SK-N-SH treated with all-trans-retinoic acid at 6 μM for 48 hours (cell line): ENCODE data around the gene KIAA0513.

ENCODE experiments used
- BACH2 ChIP-seq: fragments of 250-450 bp; sonication (Bioruptor Pico); IDR thresholded peaks from 2 replicates; pipeline ENCODE4 v1.9.0; 2021; ENCODE audit warnings: mild to moderate bottlenecking, borderline replicate concordance
- ESRRG ChIP-seq: fragments of 250-450 bp; sonication (Bioruptor Pico); IDR thresholded peaks from 2 replicates; pipeline ENCODE4 v1.6.1; 2021; ENCODE audit warnings: mild to moderate bottlenecking
- ISL1 ChIP-seq: fragments of 250-450 bp; sonication (Bioruptor Pico); IDR thresholded peaks from 2 replicates; pipeline ENCODE4 v2.1.2; 2022; ENCODE audit warnings: mild to moderate bottlenecking, moderate library complexity
- TOX ChIP-seq: fragments of 250-450 bp; sonication (Bioruptor Pico); IDR thresholded peaks from 2 replicates; pipeline ENCODE4 v1.8.0; 2021; ENCODE audit warnings: mild to moderate bottlenecking, moderate library complexity, borderline replicate concordance
- ZC3H10 ChIP-seq: fragments of 250-450 bp; sonication (Bioruptor Pico); IDR thresholded peaks from 2 replicates; pipeline ENCODE4 v1.5.1; 2021; ENCODE audit warnings: mild to moderate bottlenecking, moderate library complexity
- ZFP3 ChIP-seq: fragments of 250-450 bp; sonication (Bioruptor Pico); IDR thresholded peaks from 2 replicates; pipeline ENCODE4 v1.5.0; 2020; ENCODE audit warnings: mild to moderate bottlenecking, moderate library complexity
- ZFP30 ChIP-seq: fragments of 450-650 bp; formaldehyde crosslinking; IDR thresholded peaks from 2 replicates; pipeline ENCODE4 v1.5.0; 2022; ENCODE audit warnings: mild to moderate bottlenecking, moderate library complexity
- ZNF565 ChIP-seq: fragments of 450-650 bp; formaldehyde crosslinking; conservative IDR thresholded peaks from 2 replicates; pipeline ENCODE4 v1.5.0; 2020; ENCODE audit warnings: low read depth, mild to moderate bottlenecking, moderate library complexity
- ZNF8 ChIP-seq: fragments of 450-650 bp; formaldehyde crosslinking; IDR thresholded peaks from 2 replicates; pipeline ENCODE4 v1.5.0; 2020; ENCODE audit warnings: mild to moderate bottlenecking, moderate library complexity
- TF ChIP-seq, protein P1 (sequence below): fragments of 250-450 bp; sonication (Bioruptor Pico); IDR thresholded peaks from 2 replicates; pipeline ENCODE4 v1.8.0; 2021; ENCODE audit warnings: low read depth, mild to moderate bottlenecking, moderate library complexity, borderline replicate concordance
- TF ChIP-seq, protein P2 (sequence below): fragments of 250-450 bp; sonication (Bioruptor Pico); IDR thresholded peaks from 2 replicates; pipeline ENCODE4 v1.5.1; 2021; ENCODE audit warnings: mild to moderate bottlenecking, moderate library complexity
- TF ChIP-seq, protein P3 (sequence below): fragments of 250-450 bp; sonication (Bioruptor Pico); IDR thresholded peaks from 2 replicates; pipeline ENCODE4 v1.8.0; 2020; ENCODE audit warnings: mild to moderate bottlenecking, moderate library complexity, borderline replicate concordance

DNA sequence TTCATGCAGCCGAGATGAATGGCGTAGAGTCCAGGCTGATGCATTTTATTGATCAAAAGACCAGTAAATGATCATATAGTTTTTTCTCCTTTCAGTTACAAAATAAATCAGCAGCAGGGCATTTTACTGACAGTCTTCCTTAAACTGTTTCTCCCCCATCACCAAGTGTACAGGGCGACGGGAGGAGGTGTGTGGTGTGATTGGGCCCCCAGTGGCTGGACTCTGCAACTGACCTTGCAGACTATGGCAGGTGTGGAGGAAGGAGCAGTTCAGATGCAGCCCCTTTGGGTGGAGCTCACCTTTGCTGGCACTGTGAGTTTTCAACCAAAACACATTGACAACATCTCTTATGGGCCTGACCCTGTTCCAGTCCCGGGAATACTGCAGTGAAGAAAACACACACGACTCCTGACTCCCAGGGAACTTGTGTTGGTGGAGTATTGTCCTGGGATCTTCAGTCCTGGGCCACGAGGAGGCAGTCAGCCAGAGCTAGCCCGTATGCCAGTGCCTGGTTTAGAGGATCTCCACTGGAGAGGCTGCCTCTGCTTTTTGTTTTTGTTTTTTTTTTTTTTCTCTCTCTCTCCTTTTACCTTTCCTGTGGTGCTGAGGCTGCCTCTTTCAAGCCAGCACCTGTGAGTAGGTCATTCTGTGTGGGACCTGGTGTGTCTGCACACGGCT, 29.8 kb downstream of the KIAA0513 start:
- TF ChIP-seq, protein P1, sequence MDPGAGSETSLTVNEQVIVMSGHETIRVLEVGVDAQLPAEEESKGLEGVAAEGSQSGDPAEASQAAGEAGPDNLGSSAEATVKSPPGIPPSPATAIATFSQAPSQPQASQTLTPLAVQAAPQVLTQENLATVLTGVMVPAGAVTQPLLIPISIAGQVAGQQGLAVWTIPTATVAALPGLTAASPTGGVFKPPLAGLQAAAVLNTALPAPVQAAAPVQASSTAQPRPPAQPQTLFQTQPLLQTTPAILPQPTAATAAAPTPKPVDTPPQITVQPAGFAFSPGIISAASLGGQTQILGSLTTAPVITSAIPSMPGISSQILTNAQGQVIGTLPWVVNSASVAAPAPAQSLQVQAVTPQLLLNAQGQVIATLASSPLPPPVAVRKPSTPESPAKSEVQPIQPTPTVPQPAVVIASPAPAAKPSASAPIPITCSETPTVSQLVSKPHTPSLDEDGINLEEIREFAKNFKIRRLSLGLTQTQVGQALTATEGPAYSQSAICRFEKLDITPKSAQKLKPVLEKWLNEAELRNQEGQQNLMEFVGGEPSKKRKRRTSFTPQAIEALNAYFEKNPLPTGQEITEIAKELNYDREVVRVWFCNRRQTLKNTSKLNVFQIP (CRISPR knock-in tag) = no peak
- TF ChIP-seq ZNF565 (CRISPR knock-in tag) = no peak
- TF ChIP-seq ZFP3 (CRISPR knock-in tag) = no peak
- no peak for TF ChIP-seq ZNF8
- TF ChIP-seq ISL1 (CRISPR knock-in tag) = no peak
- TF ChIP-seq, protein P2, sequence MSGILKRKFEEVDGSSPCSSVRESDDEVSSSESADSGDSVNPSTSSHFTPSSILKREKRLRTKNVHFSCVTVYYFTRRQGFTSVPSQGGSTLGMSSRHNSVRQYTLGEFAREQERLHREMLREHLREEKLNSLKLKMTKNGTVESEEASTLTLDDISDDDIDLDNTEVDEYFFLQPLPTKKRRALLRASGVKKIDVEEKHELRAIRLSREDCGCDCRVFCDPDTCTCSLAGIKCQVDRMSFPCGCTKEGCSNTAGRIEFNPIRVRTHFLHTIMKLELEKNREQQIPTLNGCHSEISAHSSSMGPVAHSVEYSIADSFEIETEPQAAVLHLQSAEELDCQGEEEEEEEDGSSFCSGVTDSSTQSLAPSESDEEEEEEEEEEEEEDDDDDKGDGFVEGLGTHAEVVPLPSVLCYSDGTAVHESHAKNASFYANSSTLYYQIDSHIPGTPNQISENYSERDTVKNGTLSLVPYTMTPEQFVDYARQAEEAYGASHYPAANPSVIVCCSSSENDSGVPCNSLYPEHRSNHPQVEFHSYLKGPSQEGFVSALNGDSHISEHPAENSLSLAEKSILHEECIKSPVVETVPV (CRISPR knock-in tag) = no peak
- TF ChIP-seq ZFP30 (CRISPR knock-in tag) = no peak
- TF ChIP-seq ZC3H10 (CRISPR knock-in tag) = no peak
- no peak for TF ChIP-seq TOX (CRISPR knock-in tag)
- TF ChIP-seq, protein P3, sequence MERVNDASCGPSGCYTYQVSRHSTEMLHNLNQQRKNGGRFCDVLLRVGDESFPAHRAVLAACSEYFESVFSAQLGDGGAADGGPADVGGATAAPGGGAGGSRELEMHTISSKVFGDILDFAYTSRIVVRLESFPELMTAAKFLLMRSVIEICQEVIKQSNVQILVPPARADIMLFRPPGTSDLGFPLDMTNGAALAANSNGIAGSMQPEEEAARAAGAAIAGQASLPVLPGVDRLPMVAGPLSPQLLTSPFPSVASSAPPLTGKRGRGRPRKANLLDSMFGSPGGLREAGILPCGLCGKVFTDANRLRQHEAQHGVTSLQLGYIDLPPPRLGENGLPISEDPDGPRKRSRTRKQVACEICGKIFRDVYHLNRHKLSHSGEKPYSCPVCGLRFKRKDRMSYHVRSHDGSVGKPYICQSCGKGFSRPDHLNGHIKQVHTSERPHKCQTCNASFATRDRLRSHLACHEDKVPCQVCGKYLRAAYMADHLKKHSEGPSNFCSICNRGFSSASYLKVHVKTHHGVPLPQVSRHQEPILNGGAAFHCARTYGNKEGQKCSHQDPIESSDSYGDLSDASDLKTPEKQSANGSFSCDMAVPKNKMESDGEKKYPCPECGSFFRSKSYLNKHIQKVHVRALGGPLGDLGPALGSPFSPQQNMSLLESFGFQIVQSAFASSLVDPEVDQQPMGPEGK = no peak
- no peak for TF ChIP-seq BACH2 (CRISPR knock-in tag)
- no peak for TF ChIP-seq ESRRG
